HEK293 (cell line): ENCODE measurements around the gene CHD5.

Experiments used
- AEBP2 ChIP-seq: fragments of 450-650 bp; formaldehyde crosslinking; IDR thresholded peaks from 2 replicates; pipeline ENCODE4 v1.5.1; 2016; ENCODE audit warnings: missing biosample characterization, missing genetic modification characterization, borderline replicate concordance
- BCL11B ChIP-seq: fragments of 450-650 bp; formaldehyde crosslinking; IDR thresholded peaks from 2 replicates; pipeline ENCODE4 v1.5.1; 2016; ENCODE audit warnings: low read depth, missing biosample characterization, missing genetic modification characterization
- EGR2 ChIP-seq: fragments of 450-650 bp; formaldehyde crosslinking; IDR thresholded peaks from 2 replicates; pipeline ENCODE4 v1.5.1; 2016; ENCODE audit warnings: low read depth, missing biosample characterization, missing genetic modification characterization
- KLF8 ChIP-seq: fragments of 450-650 bp; formaldehyde crosslinking; IDR thresholded peaks from 2 replicates; pipeline ENCODE4 v1.5.1; 2016; ENCODE audit warnings: missing biosample characterization, missing genetic modification characterization
- MEIS1 ChIP-seq: sonication (generic); formaldehyde crosslinking; IDR thresholded peaks from 2 replicates; pipeline ENCODE4 v1.8.1; 2022; ENCODE audit warnings: missing genetic modification reagents, mild to moderate bottlenecking, borderline replicate concordance
- MZF1 ChIP-seq: fragments of 450-650 bp; formaldehyde crosslinking; IDR thresholded peaks from 2 replicates; pipeline ENCODE4 v1.5.1; 2017; ENCODE audit warnings: missing biosample characterization, missing genetic modification characterization, borderline replicate concordance
- OVOL3 ChIP-seq: fragments of 450-650 bp; formaldehyde crosslinking; IDR thresholded peaks from 2 replicates; pipeline ENCODE4 v1.5.1; 2016; ENCODE audit warnings: missing biosample characterization, missing genetic modification characterization
- PRDM4 ChIP-seq: fragments of 450-650 bp; formaldehyde crosslinking; IDR thresholded peaks from 2 replicates; pipeline ENCODE4 v1.5.1; 2017; ENCODE audit warnings: missing biosample characterization, missing genetic modification characterization
- SP7 ChIP-seq: fragments of 450-650 bp; formaldehyde crosslinking; IDR thresholded peaks from 2 replicates; pipeline ENCODE4 v1.5.1; 2016; ENCODE audit warnings: missing biosample characterization, missing genetic modification characterization
- YY1 ChIP-seq: fragments of 450-650 bp; formaldehyde crosslinking; IDR thresholded peaks from 2 replicates; pipeline ENCODE4 v1.5.1; 2018; ENCODE audit warnings: missing biosample characterization, missing genetic modification characterization
- ZBTB48 ChIP-seq: fragments of 450-650 bp; formaldehyde crosslinking; IDR thresholded peaks from 2 replicates; pipeline ENCODE4 v1.5.1; 2016; ENCODE audit warnings: missing biosample characterization, missing genetic modification characterization
- ZBTB49 ChIP-seq: fragments of 450-650 bp; formaldehyde crosslinking; IDR thresholded peaks from 2 replicates; pipeline ENCODE4 v1.5.1; 2016; ENCODE audit warnings: missing biosample characterization, missing genetic modification characterization, low read depth
- ZBTB8A ChIP-seq: fragments of 450-650 bp; formaldehyde crosslinking; IDR thresholded peaks from 2 replicates; pipeline ENCODE4 v1.5.1; 2016; ENCODE audit warnings: missing biosample characterization, missing genetic modification characterization
- ZFP37 ChIP-seq: fragments of 450-650 bp; formaldehyde crosslinking; IDR thresholded peaks from 2 replicates; pipeline ENCODE4 v1.5.1; 2016; ENCODE audit warnings: missing biosample characterization, missing genetic modification characterization
- ZNF112 ChIP-seq: fragments of 450-650 bp; formaldehyde crosslinking; IDR thresholded peaks from 2 replicates; pipeline ENCODE4 v1.5.0; 2017; ENCODE audit warnings: missing biosample characterization, missing genetic modification characterization
- ZNF114 ChIP-seq: fragments of 450-650 bp; formaldehyde crosslinking; IDR thresholded peaks from 2 replicates; pipeline ENCODE4 v1.5.0; 2017; ENCODE audit warnings: missing biosample characterization, missing genetic modification characterization
- ZNF121 ChIP-seq: fragments of 450-650 bp; formaldehyde crosslinking; IDR thresholded peaks from 2 replicates; pipeline ENCODE4 v1.5.1; 2016; ENCODE audit warnings: missing biosample characterization, missing genetic modification characterization
- ZNF148 ChIP-seq: fragments of 450-650 bp; formaldehyde crosslinking; IDR thresholded peaks from 2 replicates; pipeline ENCODE4 v1.5.0; 2017; ENCODE audit warnings: missing biosample characterization, missing genetic modification characterization, borderline replicate concordance
- ZNF184 ChIP-seq: fragments of 450-650 bp; IDR thresholded peaks from 2 replicates; pipeline ENCODE4 v1.5.1; 2018; ENCODE audit warnings: missing biosample characterization, mild to moderate bottlenecking, missing genetic modification characterization
- ZNF266 ChIP-seq: fragments of 450-650 bp; formaldehyde crosslinking; IDR thresholded peaks from 2 replicates; pipeline ENCODE4 v1.5.1; 2016; ENCODE audit warnings: missing biosample characterization, missing genetic modification characterization, low read depth
- ZNF350 ChIP-seq: fragments of 450-650 bp; formaldehyde crosslinking; IDR thresholded peaks from 2 replicates; pipeline ENCODE4 v1.5.0; 2017; ENCODE audit warnings: missing biosample characterization, mild to moderate bottlenecking, missing genetic modification characterization
- ZNF362 ChIP-seq: fragments of 450-650 bp; formaldehyde crosslinking; IDR thresholded peaks from 2 replicates; pipeline ENCODE4 v1.5.1; 2016; ENCODE audit warnings: missing biosample characterization, missing genetic modification characterization
- ZNF391 ChIP-seq: fragments of 450-650 bp; formaldehyde crosslinking; IDR thresholded peaks from 2 replicates; pipeline ENCODE4 v1.5.1; 2016; ENCODE audit warnings: low read depth, missing biosample characterization, missing genetic modification characterization, borderline replicate concordance
- ZNF433 ChIP-seq: fragments of 450-650 bp; formaldehyde crosslinking; IDR thresholded peaks from 2 replicates; pipeline ENCODE4 v1.5.1; 2016; ENCODE audit warnings: missing biosample characterization, missing genetic modification characterization, low read depth
- ZNF658 ChIP-seq: fragments of 450-650 bp; formaldehyde crosslinking; IDR thresholded peaks from 2 replicates; pipeline ENCODE4; 2016; ENCODE audit warnings: missing biosample characterization, missing genetic modification characterization
- ZNF701 ChIP-seq: fragments of 450-650 bp; formaldehyde crosslinking; IDR thresholded peaks from 2 replicates; pipeline ENCODE4 v1.5.1; 2016; ENCODE audit warnings: missing biosample characterization, missing genetic modification characterization
- ZNF76 ChIP-seq: fragments of 450-650 bp; formaldehyde crosslinking; IDR thresholded peaks from 2 replicates; pipeline ENCODE4; 2016; ENCODE audit warnings: low read depth, missing biosample characterization, missing genetic modification characterization, borderline replicate concordance
- ZNF776 ChIP-seq: fragments of 450-650 bp; formaldehyde crosslinking; IDR thresholded peaks from 2 replicates; pipeline ENCODE4 v1.5.0; 2017; ENCODE audit warnings: missing biosample characterization, missing genetic modification characterization, borderline replicate concordance
- ZNF792 ChIP-seq: fragments of 450-650 bp; formaldehyde crosslinking; IDR thresholded peaks from 2 replicates; pipeline ENCODE4 v1.5.1; 2016; ENCODE audit warnings: missing biosample characterization, missing genetic modification characterization

The CHD5 gene

GRCh38 chr1:6157528-6158174 lies 22.5 kb downstream of the CHD5 start (continued):
- TF ChIP-seq AEBP2 (tag by site-specific recombination) (no peak), KLF8 (tag by site-specific recombination) (no peak), ZNF148 (tag by site-specific recombination) (no peak), EGR2 (tag by site-specific recombination) (no peak), ZNF701 (tag by site-specific recombination) (no peak), YY1 (tag by site-specific recombination) (no peak), OVOL3 (tag by site-specific recombination) (no peak), MEIS1 (CRISPR knock-in tag) (no peak), ZNF184 (tag by site-specific recombination) (no peak), ZNF792 (no peak), ZNF433 (tag by site-specific recombination) (no peak), ZNF114 (tag by site-specific recombination) (no peak), ZNF112 (no peak), ZNF776 (tag by site-specific recombination) (no peak), ZNF362 (tag by site-specific recombination) (no peak), ZBTB49 (tag by site-specific recombination) (no peak), ZBTB8A (no peak), ZNF266 (no peak), PRDM4 (tag by site-specific recombination) (no peak), ZBTB48 (tag by site-specific recombination) (no peak), ZNF391 (tag by site-specific recombination) (no peak), ZNF76 (no peak), ZNF350 (tag by site-specific recombination) (no peak), BCL11B (tag by site-specific recombination) (no peak), ZNF658 (no peak), MZF1 (no peak), ZNF121 (tag by site-specific recombination) (no peak), SP7 (tag by site-specific recombination) (peak; percentile 71), ZFP37 (0 out of 2 replicates have a peak, but pooled peaks have one; percentile 26)
